HL-60 (cell line): ENCODE measurements around the gene MGAT4B.

Experiments used
- DNase-seq, 2 experiments: peaks; one replicate each; pipeline ENCODE4 v3.0.0-alpha.2; 2010 to 2020; ENCODE audit warnings: low read depth in 1 of 2, low spot score in 1 of 2
- H3K27ac ChIP-seq: fragments of 250-450 bp; sonication (Bioruptor Pico); replicated peaks from 2 replicates; pipeline ENCODE4 v1.5.1; 2020; ENCODE audit warnings: mild to moderate bottlenecking, moderate library complexity
- H3K27me3 ChIP-seq: fragments of 250-450 bp; sonication (Bioruptor Pico); 2 replicates; pipeline ENCODE4 v1.5.1; 2021; ENCODE audit warnings: mild to moderate bottlenecking, moderate library complexity; ENCODE audit not compliant: insufficient read depth, poor library complexity, severe bottlenecking
- H3K4me3 ChIP-seq: replicated peaks from 2 replicates; pipeline ENCODE4 v1.5.1; 2011; ENCODE audit warnings: mild to moderate bottlenecking, control low read depth, low read length; ENCODE audit not compliant: insufficient read depth
- CTCF ChIP-seq: IDR thresholded peaks from one replicate; pipeline ENCODE4 v1.5.1; 2011; ENCODE audit warnings: low read length, control low read depth, inconsistent platforms; ENCODE audit not compliant: insufficient read depth
- GABPA ChIP-seq: IDR thresholded peaks from 2 replicates; pipeline ENCODE4 v1.6.1; 2012; ENCODE audit warnings: low read depth
- POLR2AphosphoS5 ChIP-seq: IDR thresholded peaks from 2 replicates; pipeline ENCODE4 v1.6.1; 2012; ENCODE audit warnings: low read depth
- SPI1 ChIP-seq: IDR thresholded peaks from 2 replicates; pipeline ENCODE4 v1.6.1; 2012; ENCODE audit warnings: low read depth, mild to moderate bottlenecking, borderline replicate concordance
- TF ChIP-seq, protein P1 (sequence below): IDR thresholded peaks from 2 replicates; pipeline ENCODE4 v1.6.1; 2012; ENCODE audit warnings: low read depth; ENCODE audit not compliant: insufficient replicate concordance

Gene MGAT4B

GRCh38 chr5:179834120-179834519 is 27.5 kb upstream of the MGAT4B start:
- no peak for TF ChIP-seq POLR2AphosphoS5
- TF ChIP-seq CTCF: no peak
- TF ChIP-seq, protein P1, sequence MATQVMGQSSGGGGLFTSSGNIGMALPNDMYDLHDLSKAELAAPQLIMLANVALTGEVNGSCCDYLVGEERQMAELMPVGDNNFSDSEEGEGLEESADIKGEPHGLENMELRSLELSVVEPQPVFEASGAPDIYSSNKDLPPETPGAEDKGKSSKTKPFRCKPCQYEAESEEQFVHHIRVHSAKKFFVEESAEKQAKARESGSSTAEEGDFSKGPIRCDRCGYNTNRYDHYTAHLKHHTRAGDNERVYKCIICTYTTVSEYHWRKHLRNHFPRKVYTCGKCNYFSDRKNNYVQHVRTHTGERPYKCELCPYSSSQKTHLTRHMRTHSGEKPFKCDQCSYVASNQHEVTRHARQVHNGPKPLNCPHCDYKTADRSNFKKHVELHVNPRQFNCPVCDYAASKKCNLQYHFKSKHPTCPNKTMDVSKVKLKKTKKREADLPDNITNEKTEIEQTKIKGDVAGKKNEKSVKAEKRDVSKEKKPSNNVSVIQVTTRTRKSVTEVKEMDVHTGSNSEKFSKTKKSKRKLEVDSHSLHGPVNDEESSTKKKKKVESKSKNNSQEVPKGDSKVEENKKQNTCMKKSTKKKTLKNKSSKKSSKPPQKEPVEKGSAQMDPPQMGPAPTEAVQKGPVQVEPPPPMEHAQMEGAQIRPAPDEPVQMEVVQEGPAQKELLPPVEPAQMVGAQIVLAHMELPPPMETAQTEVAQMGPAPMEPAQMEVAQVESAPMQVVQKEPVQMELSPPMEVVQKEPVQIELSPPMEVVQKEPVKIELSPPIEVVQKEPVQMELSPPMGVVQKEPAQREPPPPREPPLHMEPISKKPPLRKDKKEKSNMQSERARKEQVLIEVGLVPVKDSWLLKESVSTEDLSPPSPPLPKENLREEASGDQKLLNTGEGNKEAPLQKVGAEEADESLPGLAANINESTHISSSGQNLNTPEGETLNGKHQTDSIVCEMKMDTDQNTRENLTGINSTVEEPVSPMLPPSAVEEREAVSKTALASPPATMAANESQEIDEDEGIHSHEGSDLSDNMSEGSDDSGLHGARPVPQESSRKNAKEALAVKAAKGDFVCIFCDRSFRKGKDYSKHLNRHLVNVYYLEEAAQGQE: no peak
- no peak for TF ChIP-seq SPI1
- TF ChIP-seq GABPA: no peak
- H3K27me3 ChIP-seq: no peaks in the 10 kb centered on the region
- DNase-seq: no peak
- H3K27ac ChIP-seq: no peak overlapping the region
- no peak overlapping the region for H3K4me3 ChIP-seq

- Histone ChIP-seq H3K27ac (no peak overlapping the region), H3K27me3 (no peaks in the 10 kb centered on the region), H3K4me3 (no peak overlapping the region)
- TF ChIP-seq CTCF (no peak), POLR2AphosphoS5 (no peak), SPI1 (no peak), GABPA (no peak)
- TF ChIP-seq, protein P1: no peak
- DNase-seq: no peak
Measured at GRCh38 chr5:179833709-179834070, 27.0 kb upstream of the MGAT4B start.

DNA sequence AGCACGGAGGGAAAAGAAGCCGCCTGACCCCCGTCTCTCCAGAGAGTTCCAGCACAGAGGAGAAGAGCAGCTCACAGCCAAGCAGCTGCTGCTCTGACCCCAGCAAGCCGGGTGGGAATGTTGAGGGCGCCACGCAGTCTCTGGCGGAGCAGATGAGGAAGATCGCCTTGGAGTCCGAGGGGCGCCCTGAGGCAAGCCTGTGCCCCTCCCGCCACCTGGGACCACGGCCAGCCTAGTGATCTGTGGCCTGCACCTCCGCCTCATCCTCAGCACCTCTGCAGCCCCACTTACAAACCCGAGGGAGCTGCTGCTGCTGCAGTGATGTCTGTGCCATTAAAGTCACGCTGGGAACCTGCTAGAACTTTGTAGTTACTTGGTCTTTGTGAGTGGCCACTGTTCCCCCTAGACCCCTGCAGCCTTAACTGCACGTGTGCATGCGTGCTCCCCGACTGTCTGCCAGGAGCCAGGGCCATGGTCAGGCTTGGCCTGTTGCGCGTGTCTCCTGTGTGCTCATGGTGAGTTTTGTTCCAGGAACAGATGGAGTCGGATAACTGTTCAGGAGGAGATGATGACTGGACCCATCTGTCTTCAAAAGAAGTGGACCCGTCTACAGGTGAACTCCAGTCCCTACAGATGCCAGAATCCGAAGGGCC is 26.5 kb upstream of the MGAT4B start:
- no peaks in the 10 kb centered on the region for H3K27me3 ChIP-seq
- no peak overlapping the region for H3K27ac ChIP-seq
- TF ChIP-seq SPI1: no peak
- no peak for DNase-seq
- H3K4me3 ChIP-seq: no peak overlapping the region

DNA sequence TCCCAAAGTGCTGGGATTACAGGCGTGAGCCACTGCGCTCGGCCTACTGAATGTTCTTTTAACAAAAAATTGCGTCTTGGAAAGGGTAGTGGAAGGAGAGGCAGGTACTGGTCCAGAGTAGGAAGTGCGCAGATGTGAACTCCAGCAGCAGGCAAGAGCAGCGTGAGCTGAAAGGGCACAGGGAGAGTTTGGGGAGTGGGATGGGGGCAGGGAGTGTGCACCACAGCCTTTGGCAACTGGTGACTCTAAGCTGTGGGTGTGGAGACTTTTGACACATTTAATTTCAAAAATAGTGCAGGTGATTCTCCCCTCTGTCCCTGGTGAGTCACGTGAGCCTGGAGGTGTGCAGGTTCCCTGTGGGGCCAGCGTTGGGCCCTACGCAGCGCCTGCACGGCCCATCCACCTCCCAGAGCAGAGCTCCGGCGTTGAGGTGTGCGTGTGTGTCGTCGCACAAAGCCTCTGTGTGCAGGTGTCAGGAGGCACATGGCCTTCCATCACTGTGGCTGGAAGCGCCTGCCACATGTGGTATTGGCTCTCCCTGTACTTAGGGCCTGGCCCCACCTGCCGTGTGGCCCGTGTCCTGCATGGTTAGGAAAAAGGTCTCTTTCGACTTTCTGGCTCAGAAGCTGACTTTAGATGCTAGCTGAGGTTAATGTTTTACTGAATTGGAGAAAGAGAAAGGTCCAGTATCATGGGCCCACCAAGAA is 25.5 kb upstream of the MGAT4B start:
- no peak overlapping the region for H3K4me3 ChIP-seq
- no peak for DNase-seq
- TF ChIP-seq CTCF (no peak), POLR2AphosphoS5 (no peak), SPI1 (no peak), GABPA (no peak)
- TF ChIP-seq, protein P1: no peak
- H3K27ac ChIP-seq: no peak overlapping the region
- no peaks in the 10 kb centered on the region for H3K27me3 ChIP-seq
